NCI-H2029 (cell line): ENCODE measurements around the gene GRIK1.

Experiments
- DNase-seq: peaks from one replicate; lab custom pipeline; 2025; lab: John Stamatoyannopoulos, UW

GRIK1 gene

GRCh38 chr21:29671728-29672127, 268.1 kb downstream of the GRIK1 start:
- no peak for DNase-seq

GRCh38 chr21:29670228-29670627, 269.6 kb downstream of the GRIK1 start:
- DNase-seq, result no peak

DNA sequence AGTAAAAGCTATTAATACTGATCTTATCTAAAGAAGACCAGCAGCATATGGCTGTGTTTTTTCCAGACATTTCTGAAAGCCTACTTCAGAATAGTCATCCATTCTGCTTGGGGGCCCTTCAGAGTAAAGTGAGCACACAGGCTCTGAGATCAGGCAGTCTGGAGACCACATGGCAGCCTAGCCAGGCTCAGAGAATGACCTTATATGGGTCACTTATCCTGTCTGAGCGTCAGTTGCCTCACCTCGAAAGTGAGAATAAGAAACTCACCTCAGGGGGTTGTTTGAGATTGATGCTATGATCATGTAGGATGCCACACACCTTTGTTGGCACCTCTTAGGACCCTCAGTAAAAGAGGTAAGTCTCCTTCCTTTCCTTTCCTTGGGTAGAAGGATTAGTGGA, 270.4 kb downstream of the GRIK1 start:
- DNase-seq, result no peak

- no peak for DNase-seq
Observed at GRCh38 chr21:29667651-29668050, 272.1 kb downstream of the GRIK1 start.

DNA sequence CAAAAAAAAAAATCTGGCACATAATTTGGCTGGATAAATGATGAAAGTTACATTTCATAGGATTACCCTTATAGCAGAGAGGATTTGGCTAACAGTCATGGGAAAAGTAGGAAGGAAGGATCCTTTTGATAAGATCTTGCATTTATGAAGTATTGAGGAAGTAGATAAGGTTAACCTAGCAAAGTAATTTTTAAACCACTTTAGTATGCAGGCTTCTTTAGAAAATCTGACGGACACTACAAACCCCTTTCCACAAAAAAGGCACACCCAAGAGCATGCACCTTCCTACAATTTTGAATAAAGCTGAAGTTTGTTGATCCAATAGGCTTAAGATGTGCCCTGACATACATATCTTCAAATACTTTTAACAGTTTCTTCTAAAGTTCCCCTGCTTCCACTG, 275.2 kb downstream of the GRIK1 start:
- no peak for DNase-seq

- DNase-seq, result no peak
Observed at GRCh38 chr21:29661672-29662442, 277.9 kb downstream of the GRIK1 start.

DNA sequence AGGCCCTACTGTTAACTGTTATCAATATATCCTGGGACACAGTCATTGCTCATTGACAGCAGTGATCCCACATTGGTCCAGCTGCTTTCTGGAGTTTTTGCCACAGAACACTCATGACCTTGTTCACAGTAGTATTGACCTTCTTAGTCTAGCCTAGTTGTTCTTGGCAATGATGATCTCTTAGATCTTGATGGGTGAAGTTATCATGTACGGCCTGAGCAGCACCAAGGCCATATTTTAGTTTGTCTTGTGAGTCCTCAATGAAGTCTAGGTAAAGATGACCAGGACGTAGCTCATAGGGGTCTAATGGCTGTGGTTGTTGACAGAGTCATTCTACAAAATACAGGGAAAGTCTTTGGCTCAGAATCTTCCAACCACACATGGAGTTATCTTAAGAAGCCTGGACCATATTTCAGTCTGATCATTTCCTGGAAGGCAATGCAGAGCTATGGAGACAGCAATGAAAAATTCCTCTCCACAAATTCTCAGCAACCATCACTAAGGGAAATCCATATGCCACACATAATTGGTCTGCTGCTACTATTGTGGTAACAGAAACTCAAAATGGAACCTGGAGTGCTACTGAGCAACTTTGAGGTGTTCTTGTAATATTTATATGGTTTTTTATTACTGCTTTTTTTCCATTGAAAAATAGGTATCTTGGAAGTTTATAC, 279.6 kb downstream of the GRIK1 start:
- no peak for DNase-seq

GRCh38 chr21:29658934-29659203, 280.9 kb downstream of the GRIK1 start:
- no peak for DNase-seq

GRCh38 chr21:29658177-29658933, 281.4 kb downstream of the GRIK1 start:
- no peak for DNase-seq

DNA sequence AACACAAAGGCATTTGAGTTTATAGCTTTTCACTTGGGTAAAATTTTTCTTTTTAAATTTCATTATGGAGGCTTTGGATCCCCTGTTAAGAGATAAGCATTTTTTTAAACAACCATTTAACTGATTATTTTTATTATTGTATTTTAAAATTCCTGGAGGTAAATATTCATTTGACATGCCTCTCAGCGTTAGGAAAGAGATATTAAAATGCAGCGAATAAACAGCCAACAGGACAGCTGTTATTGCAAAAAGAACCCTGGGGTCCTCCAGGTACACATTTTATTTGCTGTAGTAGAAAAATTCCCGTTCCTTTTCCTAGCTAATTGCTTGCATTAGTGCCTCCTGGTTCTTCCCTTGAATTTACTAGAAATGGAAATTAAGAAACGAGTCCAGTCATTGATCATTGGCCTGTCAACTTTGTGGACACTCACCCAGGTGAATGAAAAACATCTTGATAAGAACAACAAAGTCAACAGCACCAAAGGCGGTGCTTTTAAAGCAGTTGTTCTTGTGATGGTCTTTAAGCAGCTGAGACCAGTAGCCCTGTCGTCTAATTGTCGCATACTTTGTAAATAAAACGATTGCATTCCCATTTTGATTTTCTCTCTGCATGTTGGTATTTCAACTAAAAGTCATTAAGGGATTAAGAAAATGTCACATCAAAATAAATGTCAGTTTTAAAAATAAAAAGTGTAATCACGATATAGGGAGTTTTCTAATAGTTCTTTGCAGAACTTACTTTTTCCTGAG, 282.4 kb downstream of the GRIK1 start:
- DNase-seq, result no peak

DNA sequence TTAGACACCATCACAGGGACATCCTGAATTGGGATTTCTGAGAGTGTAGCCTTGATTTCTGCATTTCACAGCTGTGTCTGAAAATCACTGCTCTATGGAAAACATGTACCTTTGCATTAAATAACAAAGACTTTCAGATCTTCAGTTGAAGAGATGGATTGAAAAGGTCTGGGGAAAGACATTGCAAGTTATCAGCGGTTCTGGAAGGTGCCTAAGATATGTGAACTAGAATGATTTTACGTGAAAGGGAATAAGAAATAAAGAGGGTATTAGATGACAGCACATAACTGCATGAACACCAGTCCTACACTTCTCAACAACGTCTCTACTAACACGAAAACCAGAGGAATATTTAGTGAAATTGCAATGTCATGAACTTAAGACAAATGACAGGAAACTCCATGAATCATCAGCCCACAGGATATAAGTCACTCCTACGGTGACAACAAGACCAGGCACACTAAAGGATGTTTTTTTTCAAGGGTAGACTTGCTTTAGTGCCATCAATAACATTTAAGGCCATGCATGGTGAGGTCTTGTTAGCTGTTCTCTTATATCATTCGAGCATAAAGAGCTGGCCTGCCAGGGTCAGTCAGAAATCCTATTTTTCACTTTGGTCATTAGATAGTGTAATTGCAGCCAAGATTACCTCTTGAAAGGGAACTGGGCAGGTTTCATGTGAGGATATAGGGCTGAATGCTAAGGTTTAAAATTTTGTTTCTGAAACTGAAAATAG, 283.1 kb downstream of the GRIK1 start:
- no peak for DNase-seq

DNA sequence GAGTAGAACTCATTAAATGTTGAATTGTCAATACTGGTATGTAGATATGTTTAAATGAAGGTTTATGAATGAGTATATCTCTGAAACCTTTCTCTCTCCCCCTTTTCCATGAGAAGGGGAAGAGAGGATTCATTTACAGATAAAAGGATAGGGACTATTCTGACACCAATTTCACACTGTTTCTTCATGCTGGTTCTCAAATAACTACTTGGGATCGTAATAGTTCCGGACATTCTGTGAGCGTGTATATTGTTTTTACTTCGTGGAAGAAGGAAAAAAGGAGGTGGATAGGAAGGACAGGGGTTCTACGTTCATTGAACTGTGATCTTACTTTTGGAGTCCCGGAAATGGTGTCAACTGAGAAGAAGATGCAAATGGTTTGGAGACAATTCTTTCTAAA, 284.2 kb downstream of the GRIK1 start:
- no peak for DNase-seq

DNA sequence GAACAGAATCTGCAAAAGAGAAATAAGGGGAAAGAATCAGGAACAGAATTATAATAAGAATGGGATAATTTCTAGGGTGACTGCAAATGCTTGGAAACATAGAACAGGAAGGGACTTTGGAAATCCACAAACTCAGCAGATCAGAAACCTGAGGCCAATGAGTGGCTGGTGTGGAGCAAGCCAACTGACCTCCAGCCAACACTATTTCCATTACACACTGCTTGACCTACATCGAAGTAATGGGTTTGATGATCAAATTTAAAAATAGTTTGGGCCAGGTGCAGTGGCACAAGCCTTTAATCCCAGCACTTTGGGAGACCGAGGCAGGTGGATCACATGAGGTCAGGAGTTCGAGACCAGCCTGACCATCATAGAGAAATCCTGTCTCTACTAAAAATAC, 284.9 kb downstream of the GRIK1 start:
- no peak for DNase-seq

DNA sequence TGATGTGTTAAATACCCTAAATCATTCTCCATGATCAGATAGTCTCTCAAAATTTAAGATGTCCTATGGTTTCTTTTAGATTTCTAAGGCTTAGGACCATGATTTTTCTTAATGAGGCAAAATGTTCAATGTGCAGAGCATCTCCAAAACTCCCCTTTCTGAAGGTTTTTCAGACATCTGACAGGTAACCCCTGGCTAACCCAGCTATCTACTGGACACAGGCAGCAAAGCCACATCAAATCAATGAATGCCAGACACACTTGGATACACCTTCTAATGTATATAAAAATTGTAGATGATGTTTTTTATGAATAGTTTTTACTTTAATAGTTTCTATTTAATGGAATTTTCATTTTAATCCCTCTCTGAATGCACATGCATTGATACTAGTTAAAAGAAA, 285.6 kb downstream of the GRIK1 start:
- no peak for DNase-seq

GRCh38 chr21:29650523-29651022, 289.2 kb downstream of the GRIK1 start:
- DNase-seq, result no peak

DNA sequence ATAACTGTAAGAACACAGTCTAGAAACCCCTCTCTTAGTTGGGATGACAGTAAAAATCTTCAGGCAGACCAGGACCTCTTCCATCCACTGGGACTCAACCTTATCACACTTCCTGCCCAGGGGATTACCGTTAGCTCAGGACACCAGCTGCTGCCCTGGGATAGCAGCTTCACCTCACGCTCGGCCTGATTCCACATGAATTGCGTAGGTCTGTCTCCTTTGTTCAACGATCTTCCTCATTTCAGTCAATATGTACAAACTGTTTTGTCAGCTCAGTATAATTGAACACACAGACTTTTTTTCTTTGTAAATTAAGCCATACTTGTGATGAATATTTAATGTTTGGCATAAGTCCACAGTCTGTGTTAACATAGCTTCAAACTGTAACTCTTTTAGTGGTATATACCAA, 290.4 kb downstream of the GRIK1 start:
- DNase-seq, result no peak

GRCh38 chr21:29648710-29649240, 291.0 kb downstream of the GRIK1 start:
- DNase-seq, result no peak

DNA sequence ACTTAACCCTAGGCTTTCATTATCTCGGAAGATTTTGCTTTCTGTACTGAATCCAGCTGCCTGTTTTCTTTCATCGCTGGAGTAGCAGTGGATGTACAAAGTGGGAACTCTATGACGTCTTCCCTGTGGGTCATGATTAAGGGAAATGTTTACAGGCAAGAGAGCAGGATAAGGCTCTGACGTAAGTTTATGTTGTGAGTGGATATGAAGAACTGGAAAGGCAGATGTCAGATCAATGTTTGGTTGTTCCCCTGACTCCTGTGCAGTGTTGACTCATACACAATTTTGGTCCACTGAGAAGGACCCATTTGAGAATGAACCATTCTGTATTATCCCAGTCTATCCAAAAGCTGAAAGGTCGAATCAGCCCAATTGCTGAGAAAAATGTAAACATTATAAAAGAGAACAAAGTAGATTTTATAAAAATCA, 292.4 kb downstream of the GRIK1 start:
- no peak for DNase-seq

DNA sequence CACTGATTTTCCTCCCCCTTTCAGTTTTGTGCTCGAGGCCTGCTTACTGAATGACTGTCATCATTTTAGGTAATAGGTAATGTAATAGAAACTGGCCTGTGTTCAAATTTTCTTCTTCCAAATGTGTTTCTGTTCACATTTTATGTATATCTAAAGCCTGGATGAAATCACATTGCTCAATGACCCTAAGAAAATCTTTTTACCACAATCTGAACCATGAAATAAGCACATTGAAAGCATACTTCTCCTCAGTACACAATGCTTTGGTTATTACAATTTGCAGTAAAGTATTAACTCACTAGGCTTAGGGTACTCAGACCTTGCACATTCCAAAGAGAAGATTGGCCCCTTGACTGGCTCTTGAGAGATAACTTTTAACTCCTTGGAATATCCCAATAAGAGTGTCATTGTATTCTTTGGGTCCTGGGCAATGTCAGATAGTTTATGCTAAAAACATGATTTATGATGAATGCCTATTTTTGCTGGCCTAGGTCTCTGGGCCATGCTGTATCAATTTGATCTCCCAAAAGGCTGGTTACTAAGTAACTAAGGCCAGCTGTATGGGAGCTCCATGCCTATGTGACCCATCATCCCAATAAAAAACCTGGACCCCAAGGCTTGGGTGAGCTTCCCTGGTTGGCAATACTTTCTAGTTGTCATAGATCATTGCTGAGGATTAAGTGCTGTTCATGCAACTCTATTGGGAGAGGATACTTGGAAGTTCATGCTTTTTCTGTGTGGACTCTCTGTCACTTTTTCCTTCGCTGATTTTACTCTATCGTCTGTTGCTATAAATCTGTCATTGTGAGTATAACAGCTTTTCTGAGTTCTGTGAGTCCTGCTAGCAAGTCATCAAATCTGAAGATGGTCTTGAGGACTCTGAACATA, 293.9 kb downstream of the GRIK1 start:
- no peak for DNase-seq

- DNase-seq, result no peak
Observed at GRCh38 chr21:29643289-29643688, 296.5 kb downstream of the GRIK1 start.
